Measurements from ENCODE around the gene DDX55. TPM values are rescaled to one million over a fixed set of nuclear protein-coding genes. Genes with fewer than 3 reads are reported as not detected.
A peak's percentile ranks its signal among the peaks of the same experiment; 100 is the strongest.

The DDX55 gene
- total RNA-seq, 1 donor from 2014 or later = 55.3 TPM

GRCh38 chr12:123654129-123654701 lies 52.3 kb downstream of the DDX55 start:
- no peaks in the 10 kb centered on the region for H3K9me3 Mint-ChIP-seq

GRCh38 chr12:123655420-123655819 lies 53.5 kb downstream of the DDX55 start:
- Mint-ChIP-seq H3K36me3 (peaks cover 15% of the 10 kb centered on the region), H3K27me3 (ENCODE audit: insufficient read depth, low read depth) (peaks cover 2% of the 10 kb centered on the region), H3K4me1 (no peaks in the 10 kb centered on the region), H3K27ac (no peak overlapping the region), H3K9me3 (no peaks in the 10 kb centered on the region), H3K4me3 (no peak overlapping the region)
- Histone ChIP-seq H3K9me3 (ENCODE audit: low read depth) (no peaks in the 10 kb centered on the region), H3K79me2 (ENCODE audit: low read depth) (no peaks in the 10 kb centered on the region), H2AFZ (replicated peaks) (no peak overlapping the region), H3K4me3 (no peak overlapping the region), H3K27me3 (no peaks in the 10 kb centered on the region), H3K4me1 (no peaks in the 10 kb centered on the region), H3F3A (ENCODE audit: low read depth) (no peaks in the 10 kb centered on the region), H3K9ac (peak overlapping the region; percentile 43), H3K4me2 (no peak overlapping the region), H3K36me3 (peaks cover 14% of the 10 kb centered on the region), H4K20me1 (ENCODE audit: low read depth) (no peaks in the 10 kb centered on the region), H3K27ac (no peak overlapping the region)
- TF ChIP-seq CTCF (IDR thresholded peaks at IDR 0.05) = no peak
- TF ChIP-seq EZH2 (IDR thresholded peaks at IDR 0.05) = no peak
- TF ChIP-seq EZH2phosphoT487 (IDR thresholded peaks at IDR 0.05) = no peak
- DNase-seq (ENCODE audit: low spot score) = no peak

More at GRCh38 chr12:123654129-123654701, 52.3 kb downstream of the DDX55 start:
- no peaks in the 10 kb centered on the region for H3K4me1 ChIP-seq
- no peaks in the 10 kb centered on the region for H4K20me1 ChIP-seq (ENCODE audit: low read depth)
- no peak overlapping the region for H3K27ac ChIP-seq
- no peaks in the 10 kb centered on the region for H3K79me2 ChIP-seq (ENCODE audit: low read depth)
- Mint-ChIP-seq H3K4me3 (no peak overlapping the region), H3K27ac (no peak overlapping the region), H3K4me1 (no peaks in the 10 kb centered on the region), H3K36me3 (peaks cover 8% of the 10 kb centered on the region), H3K27me3 (ENCODE audit: insufficient read depth, low read depth) (peaks cover 2% of the 10 kb centered on the region)
- H3K9ac ChIP-seq = no peak overlapping the region
- no peaks in the 10 kb centered on the region for H3K27me3 ChIP-seq
- no peak for TF ChIP-seq EZH2 (IDR thresholded peaks at IDR 0.05)
- TF ChIP-seq EZH2phosphoT487 (IDR thresholded peaks at IDR 0.05) = no peak
- no peak for TF ChIP-seq CTCF (IDR thresholded peaks at IDR 0.05)
- no peaks in the 10 kb centered on the region for H3F3A ChIP-seq (ENCODE audit: low read depth)
- H3K36me3 ChIP-seq = peaks cover 15% of the 10 kb centered on the region
- H3K9me3 ChIP-seq (ENCODE audit: low read depth) = no peaks in the 10 kb centered on the region
- no peak overlapping the region for H3K4me3 ChIP-seq
- DNase-seq (ENCODE audit: low spot score) = no peak
- H2AFZ ChIP-seq (replicated peaks) = no peak overlapping the region
- H3K4me2 ChIP-seq = no peak overlapping the region

- no peaks in the 10 kb centered on the region for H3K79me2 ChIP-seq (ENCODE audit: low read depth)
- no peak overlapping the region for H3K4me2 ChIP-seq
- no peak overlapping the region for H2AFZ ChIP-seq (replicated peaks)
- Mint-ChIP-seq H3K4me3 (no peak overlapping the region), H3K9me3 (no peaks in the 10 kb centered on the region), H3K27me3 (ENCODE audit: insufficient read depth, low read depth) (peaks cover 2% of the 10 kb centered on the region), H3K4me1 (no peaks in the 10 kb centered on the region), H3K27ac (no peak overlapping the region), H3K36me3 (peaks cover 18% of the 10 kb centered on the region)
- H3K36me3 ChIP-seq = peaks cover 8% of the 10 kb centered on the region
- no peak for TF ChIP-seq EZH2 (IDR thresholded peaks at IDR 0.05)
- TF ChIP-seq CTCF (IDR thresholded peaks at IDR 0.05) = no peak
- TF ChIP-seq EZH2phosphoT487 (IDR thresholded peaks at IDR 0.05) = no peak
- no peaks in the 10 kb centered on the region for H3F3A ChIP-seq (ENCODE audit: low read depth)
- no peaks in the 10 kb centered on the region for H3K4me1 ChIP-seq
- no peak for DNase-seq (ENCODE audit: low spot score)
- no peaks in the 10 kb centered on the region for H3K9me3 ChIP-seq (ENCODE audit: low read depth)
- H3K27ac ChIP-seq = no peak overlapping the region
- H3K4me3 ChIP-seq = no peak overlapping the region
- no peak overlapping the region for H3K9ac ChIP-seq
- no peaks in the 10 kb centered on the region for H3K27me3 ChIP-seq
- no peaks in the 10 kb centered on the region for H4K20me1 ChIP-seq (ENCODE audit: low read depth)
These were observed 54.5 kb downstream of the DDX55 start for GRCh38 chr12:123656392-123656791.

Data from neural progenitor cell (in vitro differentiated cells).